HG02642 (cell line): ENCODE data around the gene UCP2.
"Not testable (repeated sequence)": the region's sequence is repeated elsewhere in the genome, so short reads cannot be mapped to it uniquely, and the experiment has no call there.

Experiments
- ATAC-seq: cut with Tn5 transposase; IDR thresholded peaks from one replicate; pipeline ENCODE4 v1.9.1; 2021; ENCODE audit warnings: mild to moderate bottlenecking; ENCODE audit not compliant: unreplicated experiment, poor library complexity

UCP2 gene

DNA sequence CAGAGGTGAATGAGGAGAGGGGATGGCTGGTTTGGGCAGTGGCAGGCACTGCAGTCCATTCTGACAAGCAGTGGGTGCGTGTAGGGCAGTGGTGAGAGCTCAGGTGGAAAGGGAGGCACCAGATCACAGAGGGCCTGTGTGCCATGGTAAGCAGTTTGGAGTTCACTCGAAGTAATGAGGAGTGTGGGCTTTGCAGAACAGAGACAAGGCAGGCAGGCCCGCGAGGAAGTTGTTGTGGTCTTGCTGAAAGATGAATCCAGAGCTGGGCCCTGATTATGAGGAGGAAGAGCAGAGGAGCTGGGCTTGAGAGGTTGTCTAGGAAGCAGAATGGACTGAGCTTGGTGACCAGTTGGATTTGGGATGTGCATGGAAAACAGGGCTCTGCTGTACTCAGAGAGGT, 33.4 kb downstream of the UCP2 start:
- ATAC-seq: no peak

DNA sequence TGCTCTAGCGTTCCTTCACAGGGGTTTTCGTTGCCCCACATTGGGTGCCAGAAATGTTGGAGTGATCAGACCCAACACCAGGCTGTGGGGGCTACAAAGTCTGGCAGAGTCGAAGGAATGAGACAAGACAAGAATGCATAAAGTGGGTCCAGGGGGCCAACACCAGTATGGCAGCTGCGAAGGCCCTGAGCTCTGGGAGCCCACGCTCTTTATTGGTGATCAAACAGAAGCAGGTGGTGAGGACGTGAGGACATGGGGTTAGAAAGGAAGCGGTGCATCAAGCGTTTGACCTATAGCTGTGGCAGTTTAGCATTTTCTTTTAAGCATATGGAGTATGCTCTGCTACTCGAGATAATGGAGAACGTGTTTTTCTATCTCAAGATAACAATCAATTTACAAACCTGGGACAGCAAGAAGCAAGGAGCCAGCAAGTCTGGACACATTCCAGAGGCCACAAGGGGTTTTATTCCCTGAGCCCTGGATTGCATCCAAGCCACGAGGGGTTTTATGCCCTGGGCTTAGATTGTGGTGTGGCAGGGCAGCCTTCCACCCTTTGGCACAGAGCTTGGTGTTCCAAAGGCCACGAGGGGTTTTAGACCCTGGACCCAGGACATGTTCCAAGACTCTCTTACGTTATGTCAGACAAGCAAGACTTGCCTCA, 35.7 kb downstream of the UCP2 start:
- ATAC-seq: no peak

DNA sequence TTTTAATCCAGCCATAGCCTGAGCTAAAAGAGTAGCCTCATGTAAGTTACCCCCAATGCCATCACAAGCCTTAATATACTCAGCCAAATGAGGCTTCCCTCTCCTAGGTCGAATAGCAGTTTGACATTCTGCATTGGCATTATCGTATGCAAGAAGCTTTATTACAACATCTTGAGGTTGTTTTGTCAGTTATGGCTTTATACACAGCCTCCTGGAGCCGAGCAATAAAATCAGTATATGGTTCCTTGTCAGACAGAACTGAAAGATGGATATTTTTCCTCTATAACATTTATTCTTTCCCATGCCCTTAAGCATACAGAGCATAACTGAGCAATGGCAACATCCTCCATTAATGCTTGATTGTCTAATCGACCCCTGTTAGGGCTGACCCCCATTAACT, 37.2 kb downstream of the UCP2 start:
- no peak for ATAC-seq

DNA sequence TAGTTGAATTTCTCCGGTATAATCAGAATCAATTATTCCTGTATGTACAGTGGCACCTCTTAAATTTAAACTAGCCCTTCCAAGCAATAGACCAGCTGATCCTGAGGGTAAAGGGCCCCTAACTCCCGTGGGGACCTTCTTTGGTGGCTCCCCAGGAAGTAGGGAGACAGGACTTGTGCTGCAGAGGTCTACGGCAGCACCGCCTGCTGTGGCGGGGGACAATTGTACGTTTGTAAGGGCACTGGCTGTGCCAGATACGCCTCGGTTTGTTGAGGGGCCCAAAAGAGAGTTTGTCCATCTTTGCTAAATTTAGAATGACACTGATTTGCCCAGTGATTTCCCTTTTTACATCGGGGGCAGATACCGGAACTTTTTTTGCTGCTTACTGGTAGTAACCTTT, 37.7 kb downstream of the UCP2 start:
- no peak for ATAC-seq

DNA sequence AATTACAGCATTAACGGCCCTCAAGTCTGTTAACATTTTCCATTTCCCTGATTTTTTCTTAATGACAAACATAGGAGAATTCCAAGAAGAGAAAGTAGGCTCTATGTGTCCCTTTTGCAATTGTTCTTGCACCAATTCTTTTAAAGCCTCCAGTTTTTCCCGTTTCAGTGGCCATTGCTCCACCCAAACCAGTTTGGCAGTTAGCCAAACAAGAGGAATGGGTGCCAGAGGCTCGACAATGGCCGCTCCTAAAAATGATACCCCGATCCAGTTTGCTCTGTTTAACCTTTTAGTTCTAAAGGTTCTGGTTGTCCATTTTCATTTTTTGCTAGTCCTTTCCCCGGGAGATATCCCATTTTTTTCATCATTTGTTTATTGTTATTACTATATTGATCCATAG, 38.6 kb downstream of the UCP2 start:
- no peak for ATAC-seq

DNA sequence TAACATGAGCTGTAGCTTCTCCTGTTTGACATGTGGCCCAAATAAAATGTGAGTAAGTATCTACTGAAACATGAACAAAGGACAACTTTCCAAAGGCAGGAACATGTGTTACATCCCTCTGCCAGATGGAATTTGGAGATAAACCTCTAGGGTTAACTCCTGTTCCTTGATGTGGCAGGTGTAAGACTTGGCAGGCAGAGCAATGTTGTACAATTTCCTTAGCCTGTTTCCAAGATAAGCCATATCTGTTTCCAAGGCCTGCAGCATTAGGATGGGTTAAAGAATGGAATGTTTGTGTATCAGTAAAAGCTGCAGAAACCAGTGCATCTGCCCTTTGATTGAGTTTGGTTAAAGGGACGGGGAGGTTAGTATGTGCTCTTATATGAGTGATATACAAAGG, 40.6 kb downstream of the UCP2 start:
- no peak for ATAC-seq

DNA sequence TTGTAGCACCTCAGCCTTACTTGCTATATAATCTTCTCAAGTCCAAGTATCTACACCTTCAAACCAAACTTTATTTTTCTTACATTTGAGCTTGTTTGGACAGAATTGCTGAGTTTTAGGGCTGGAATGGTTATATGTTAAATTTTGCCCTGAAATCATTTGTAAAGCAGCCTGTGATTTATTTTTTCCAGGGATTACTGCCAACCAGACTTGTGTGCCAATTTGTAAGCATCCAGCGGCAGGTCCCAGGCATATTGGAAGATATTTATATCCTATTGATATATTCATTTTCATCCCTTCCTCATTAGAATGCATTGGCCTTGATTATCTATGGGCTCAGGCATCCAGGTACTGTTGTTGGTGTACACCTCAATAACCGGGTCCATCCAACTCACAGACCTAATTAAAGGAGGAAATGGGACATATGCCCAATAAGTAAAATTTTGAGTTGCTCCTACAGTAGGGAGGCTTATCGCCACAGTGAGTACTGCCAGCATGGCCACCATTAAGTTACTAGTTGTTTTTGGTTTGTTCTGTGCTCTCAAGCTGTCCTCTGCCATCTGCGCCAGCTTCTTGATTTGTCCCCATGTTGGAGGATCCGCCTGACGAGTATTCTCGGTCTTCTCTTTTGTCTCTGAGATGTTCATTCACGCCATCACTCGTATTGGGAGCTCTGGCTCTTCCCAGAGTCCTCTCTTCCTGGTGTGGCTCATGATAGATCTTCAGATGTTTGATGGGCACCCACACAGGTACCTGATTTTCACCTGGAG, 41.7 kb downstream of the UCP2 start:
- ATAC-seq: no peak

DNA sequence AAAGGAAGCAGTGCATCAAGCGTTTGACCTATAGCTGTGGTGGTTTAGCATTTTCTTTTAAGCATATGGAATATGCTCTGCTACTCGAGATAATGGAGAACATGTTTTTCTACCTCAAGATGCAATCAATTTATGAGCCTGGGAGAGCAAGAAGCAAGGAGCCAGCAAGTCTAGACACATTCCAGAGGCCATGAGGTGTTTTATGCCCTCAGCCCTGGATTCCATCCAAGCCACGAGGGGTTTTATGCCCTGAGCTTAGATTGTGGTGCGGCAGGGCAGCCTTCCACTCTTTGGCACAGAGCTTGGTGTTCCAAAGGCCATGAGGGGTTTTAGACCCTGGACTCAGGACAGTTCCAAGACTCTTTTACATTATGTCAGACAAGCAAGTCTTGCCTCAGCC, 43.5 kb downstream of the UCP2 start:
- no peak for ATAC-seq

DNA sequence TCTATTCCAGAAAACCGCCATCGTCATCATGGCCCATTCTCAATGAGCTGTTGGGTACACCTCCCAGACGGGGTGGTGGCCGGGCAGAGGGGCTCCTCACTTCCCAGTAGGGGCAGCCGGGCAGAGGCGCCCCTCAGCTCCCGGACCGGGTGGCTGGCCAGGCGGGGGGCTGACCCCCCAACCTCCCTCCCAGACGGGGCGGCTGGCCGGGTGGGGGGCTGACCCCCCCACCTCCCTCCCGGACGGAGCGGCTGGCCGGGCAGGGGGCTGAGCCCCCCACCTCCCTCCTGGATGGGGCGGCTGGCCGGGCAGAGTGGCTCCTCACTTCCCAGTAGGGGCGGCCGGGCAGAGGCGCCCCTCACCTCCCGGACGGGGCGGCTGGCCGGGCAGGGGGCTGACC, 46.6 kb downstream of the UCP2 start:
- ATAC-seq: not testable (repeated sequence)

DNA sequence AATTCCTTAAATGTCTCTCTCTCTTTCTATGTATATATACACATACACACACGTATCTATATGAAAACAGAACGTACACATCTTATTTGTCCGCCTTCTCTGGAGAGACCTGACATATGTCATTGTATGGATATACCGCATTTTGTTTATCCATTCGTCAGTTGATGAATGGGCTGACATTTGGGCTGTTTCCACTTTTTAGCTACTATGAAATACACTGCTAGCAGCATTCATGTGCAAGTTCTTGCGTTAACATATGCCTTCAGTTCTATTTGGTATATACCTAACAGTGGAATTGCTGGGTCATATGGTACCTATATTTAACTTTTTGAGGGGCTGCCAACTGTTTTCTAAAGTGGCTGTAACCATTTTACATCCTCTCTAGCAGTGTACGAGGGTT, 49.9 kb downstream of the UCP2 start:
- ATAC-seq: no peak

DNA sequence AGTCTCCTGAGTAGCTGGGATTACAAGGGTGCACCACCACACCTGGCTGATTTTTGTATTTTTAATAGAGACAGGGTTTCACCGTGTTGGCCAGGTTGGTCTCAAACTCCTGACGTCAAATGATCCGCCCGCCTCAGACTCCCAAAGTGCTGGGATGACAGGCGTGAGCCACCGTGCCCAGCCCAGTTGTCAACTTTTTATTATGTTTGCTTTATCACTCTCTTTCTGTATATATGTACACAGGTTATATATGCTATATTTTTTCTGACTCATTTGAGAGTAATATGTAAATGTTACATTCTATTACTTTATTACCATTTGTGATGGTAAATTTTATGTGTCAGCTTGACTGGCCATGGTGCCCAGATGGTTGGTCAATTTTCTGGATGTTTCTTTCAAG, 50.7 kb downstream of the UCP2 start:
- ATAC-seq: no peak

DNA sequence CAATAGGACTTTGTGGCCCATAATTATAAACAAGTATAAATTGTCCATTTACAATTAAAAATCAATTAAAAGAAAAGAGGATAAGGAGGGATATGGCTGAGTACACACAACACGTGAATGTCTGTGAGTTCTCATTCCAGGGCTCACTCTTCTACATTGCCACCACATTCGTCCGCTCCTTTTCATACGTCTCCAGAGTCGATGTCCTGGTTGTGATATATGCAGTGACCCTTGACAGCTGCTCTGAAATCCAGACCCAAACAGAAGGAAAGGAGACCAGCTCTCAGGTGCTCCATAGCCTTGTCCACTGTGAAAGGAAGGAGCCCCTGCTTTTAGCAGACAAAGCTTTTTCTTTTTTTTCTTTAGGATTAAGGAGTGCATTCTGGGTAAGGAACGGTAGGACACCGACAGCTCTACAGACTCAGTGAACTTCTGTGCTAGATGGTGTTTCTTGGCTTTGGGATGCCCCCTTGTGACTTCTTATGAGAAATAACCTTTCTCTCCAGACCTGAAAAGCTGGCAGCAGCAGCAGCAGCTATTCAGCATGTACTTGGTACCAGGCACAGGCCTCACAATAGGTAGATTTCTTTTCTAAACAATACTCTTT, 51.5 kb downstream of the UCP2 start:
- ATAC-seq: no peak

DNA sequence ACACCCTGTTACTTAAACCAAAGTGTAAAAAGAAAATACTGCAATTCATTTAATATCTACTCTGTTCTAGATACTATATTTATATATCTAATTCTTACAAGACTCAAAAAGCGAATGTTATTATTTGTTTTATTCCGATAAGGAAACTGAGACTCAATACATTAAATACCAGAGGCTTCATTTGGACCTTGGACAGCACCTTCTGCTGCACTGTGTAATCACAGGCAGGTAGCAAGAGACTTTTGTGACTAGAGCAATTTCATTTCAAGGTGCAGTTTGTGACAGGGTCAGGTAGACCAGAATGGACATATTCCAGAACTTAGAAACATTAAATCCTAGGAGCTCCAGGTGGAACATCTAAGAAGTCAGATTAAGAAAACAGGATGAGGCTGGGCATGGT, 53.3 kb downstream of the UCP2 start:
- no peak for ATAC-seq
